H9 (cell line): ENCODE measurements around the gene CHCHD6. TPM values are rescaled to one million over a fixed set of nuclear protein-coding genes. Genes with fewer than 3 reads are reported as not detected.

ENCODE experiments used
- DNase-seq: peaks from one replicate; pipeline ENCODE4 v3.0.0-alpha.2; 2017
- H2AFZ ChIP-seq: one replicate; pipeline ENCODE4 v1.6.1; 2013; ENCODE audit warnings: mild to moderate bottlenecking, low read length, control low read depth, moderate library complexity
- H2AK5ac ChIP-seq: 2 replicates; pipeline ENCODE4 v1.6.1; 2013; ENCODE audit warnings: low read length, control low read depth, mixed read lengths; ENCODE audit not compliant: insufficient read length
- H2BK120ac ChIP-seq: one replicate; pipeline ENCODE4 v1.6.1; 2013; ENCODE audit warnings: low read depth, mild to moderate bottlenecking, low read length, control low read depth, inconsistent platforms; ENCODE audit not compliant: poor library complexity, severe bottlenecking
- H2BK12ac ChIP-seq: 2 replicates; pipeline ENCODE4 v1.6.1; 2013; ENCODE audit warnings: low read length, control low read depth, mixed read lengths, low read depth; ENCODE audit not compliant: insufficient read length
- H2BK15ac ChIP-seq: 2 replicates; pipeline ENCODE4 v1.6.1; 2013; ENCODE audit warnings: low read depth, low read length, control low read depth
- H2BK20ac ChIP-seq: one replicate; pipeline ENCODE4 v1.6.1; 2013; ENCODE audit warnings: low read depth, mild to moderate bottlenecking, low read length, control low read depth, inconsistent platforms; ENCODE audit not compliant: poor library complexity, severe bottlenecking
- H2BK5ac ChIP-seq: 2 replicates; pipeline ENCODE4 v1.6.1; 2013; ENCODE audit warnings: low read length, control low read depth, mixed read lengths; ENCODE audit not compliant: insufficient read length
- H3K14ac ChIP-seq: 2 replicates; pipeline ENCODE4 v1.6.1; 2013; ENCODE audit warnings: low read length, control low read depth; ENCODE audit not compliant: insufficient read depth
- H3K18ac ChIP-seq: 2 replicates; pipeline ENCODE4 v1.6.1; 2013; ENCODE audit warnings: low read depth, mild to moderate bottlenecking, mixed read lengths, low read length, control low read depth; ENCODE audit not compliant: insufficient read length
- H3K23ac ChIP-seq: 2 replicates; pipeline ENCODE4 v1.6.1; 2013; ENCODE audit warnings: low read length, control low read depth, mixed read lengths, low read depth; ENCODE audit not compliant: insufficient read length
- H3K23me2 ChIP-seq: 2 replicates; pipeline ENCODE4 v1.6.1; 2013; ENCODE audit warnings: low read depth, mild to moderate bottlenecking, mixed read lengths, low read length, control low read depth; ENCODE audit not compliant: insufficient read length, poor library complexity, severe bottlenecking
- H3K27ac ChIP-seq: 2 replicates; pipeline ENCODE4 v1.5.1; 2013; ENCODE audit warnings: low read length, control low read depth, mixed read lengths, low read depth; ENCODE audit not compliant: insufficient read length
- H3K27me3 ChIP-seq: 2 replicates; pipeline ENCODE4 v1.6.1; 2013; ENCODE audit warnings: low read length, control low read depth, inconsistent platforms; ENCODE audit not compliant: insufficient read depth
- H3K4ac ChIP-seq: 2 replicates; pipeline ENCODE4 v1.6.1; 2013; ENCODE audit warnings: low read depth, mild to moderate bottlenecking, control low read depth, inconsistent platforms, low read length, moderate library complexity
- H3K4me1 ChIP-seq: 2 replicates; pipeline ENCODE4 v1.6.1; 2013; ENCODE audit warnings: low read length, control low read depth, inconsistent platforms; ENCODE audit not compliant: insufficient read depth
- H3K4me2 ChIP-seq: 2 replicates; pipeline ENCODE4 v1.6.1; 2013; ENCODE audit warnings: low read length, control low read depth, mixed read lengths; ENCODE audit not compliant: insufficient read length, insufficient read depth
- H3K56ac ChIP-seq: 2 replicates; pipeline ENCODE4 v1.6.1; 2013; ENCODE audit warnings: low read depth, mild to moderate bottlenecking, mixed read lengths, low read length, control low read depth; ENCODE audit not compliant: insufficient read length
- H3K79me1 ChIP-seq: 2 replicates; pipeline ENCODE4 v1.6.1; 2013; ENCODE audit warnings: low read depth, mild to moderate bottlenecking, moderate library complexity, low read length, control low read depth, inconsistent platforms; ENCODE audit not compliant: insufficient read depth, poor library complexity, severe bottlenecking
- H3K79me2 ChIP-seq: 2 replicates; pipeline ENCODE4 v1.6.1; 2013; ENCODE audit warnings: low read length, control low read depth, inconsistent platforms; ENCODE audit not compliant: insufficient read depth
- H3K9ac ChIP-seq: 2 replicates; pipeline ENCODE4 v1.6.1; 2013; ENCODE audit warnings: low read length, control low read depth, mixed read lengths; ENCODE audit not compliant: insufficient read length; ENCODE audit errors: extremely low read depth
- H3K9me3 ChIP-seq: one replicate; pipeline ENCODE4 v1.6.1; 2013; ENCODE audit warnings: low read depth, low read length, inconsistent platforms; ENCODE audit not compliant: control insufficient read depth
- H3T11ph ChIP-seq: one replicate; pipeline ENCODE4 v1.6.1; 2013; ENCODE audit warnings: mild to moderate bottlenecking, low read length, control low read depth, inconsistent platforms
- H4K20me1 ChIP-seq: one replicate; pipeline ENCODE4 v1.6.1; 2013; ENCODE audit not compliant: control insufficient read depth, insufficient read length, insufficient read depth
- H4K5ac ChIP-seq: 2 replicates; pipeline ENCODE4 v1.6.1; 2013; ENCODE audit warnings: low read depth, mild to moderate bottlenecking, mixed read lengths, low read length, control low read depth; ENCODE audit not compliant: insufficient read length
- H4K8ac ChIP-seq: replicated peaks from 2 replicates; pipeline ENCODE4 v1.6.1; 2013; ENCODE audit warnings: low read length, control low read depth, mixed read lengths, low read depth; ENCODE audit not compliant: insufficient read length
- H4K91ac ChIP-seq: 2 replicates; pipeline ENCODE4 v1.6.1; 2013; ENCODE audit warnings: low read depth, mild to moderate bottlenecking, moderate library complexity, mixed read lengths, low read length, control low read depth; ENCODE audit not compliant: insufficient read length
- H3K27ac Mint-ChIP-seq, 3 experiments: 2 replicates in 2 of 3; 3 replicates in 1 of 3; pipeline ENCODE4 v1.8.0; 2020 to 2021; ENCODE audit warnings: mixed read lengths in 3 of 3, mild to moderate bottlenecking in 1 of 3, moderate library complexity in 1 of 3
- H3K27me3 Mint-ChIP-seq: 2 replicates; pipeline ENCODE4 v1.8.0; 2021; ENCODE audit warnings: low read depth, mild to moderate bottlenecking, moderate library complexity, mixed read lengths
- H3K36me3 Mint-ChIP-seq, 3 experiments: 2 replicates in 2 of 3; 3 replicates in 1 of 3; pipeline ENCODE4 v1.8.0; 2020 to 2021; ENCODE audit warnings: low read depth in 3 of 3, mixed read lengths in 3 of 3; ENCODE audit not compliant: insufficient read depth in 1 of 3
- H3K4me1 Mint-ChIP-seq, 2 experiments: 2 replicates each; pipeline ENCODE4 v1.8.0; 2020; ENCODE audit warnings: mixed read lengths in 2 of 2
- H3K4me3 Mint-ChIP-seq, 2 experiments: 2 replicates in 1 of 2; 3 replicates in 1 of 2; pipeline ENCODE4 v1.8.0; 2020 to 2021; ENCODE audit warnings: mild to moderate bottlenecking in 2 of 2, mixed read lengths in 2 of 2, moderate library complexity in 1 of 2
- H3K9me3 Mint-ChIP-seq, 2 experiments: 2 replicates in 1 of 2; 3 replicates in 1 of 2; pipeline ENCODE4 v1.8.0; 2020; ENCODE audit warnings: mild to moderate bottlenecking in 2 of 2, mixed read lengths in 2 of 2, moderate library complexity in 1 of 2
- WGBS: extraction: QIAGEN DNeasy Blood & Tissue Kit; methylation state at CpG from one replicate; pipeline ENCODE4 v1.1.7; 2013; ENCODE audit warnings: missing lambda C conversion rate, low lambda C conversion rate, mixed read lengths; ENCODE audit not compliant: insufficient read length; ENCODE audit errors: extremely low coverage; 5-methylcytosine and 5-hydroxymethylcytosine counted together
- total RNA-seq: library from RNA; stranded (reverse); gene quantifications from 2 replicates; pipeline ENCODE4 v1.2.1, GENCODE V29; 2021
- TF ChIP-seq, protein P1 (sequence below): fragments of 200-600 bp; sonication (generic); conservative IDR thresholded peaks from 3 replicates; pipeline ENCODE4 v1.8.0; 2021; ENCODE audit warnings: antibody characterized with exemption, mild to moderate bottlenecking

CHCHD6 gene
- total RNA-seq, 1 experiment from 2014 or later = 34.2 TPM

DNA sequence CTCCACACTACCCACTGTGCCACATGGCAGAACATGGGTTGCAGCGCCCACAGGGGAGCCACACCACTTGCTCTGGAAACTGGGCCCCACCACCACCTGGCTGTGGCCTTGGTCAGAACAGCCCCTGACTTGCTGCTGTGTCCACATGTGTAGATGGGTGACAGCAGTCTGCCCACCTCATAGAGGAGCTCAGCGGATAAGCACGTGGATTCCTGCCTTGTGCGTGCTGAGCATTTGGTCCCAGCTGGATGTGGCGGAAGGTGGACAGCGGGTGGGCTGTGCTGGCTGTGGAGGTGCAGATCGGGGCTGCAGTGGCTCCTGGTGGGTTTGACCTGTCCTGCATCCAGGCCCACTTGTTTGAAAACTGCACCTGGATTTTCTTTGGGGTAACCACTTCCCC is 272.9 kb downstream of the CHCHD6 start:
- H3K27ac ChIP-seq = no peak overlapping the region
- H3K36me3 Mint-ChIP-seq = peaks cover 2 to 15% (median 8%) of the 10 kb centered on the region in 3 experiments; a peak in 6 of 7 replicates
- H3K4me1 Mint-ChIP-seq = peaks cover 10 to 12% of the 10 kb centered on the region in 2 experiments
- H3K79me2 ChIP-seq = no peaks in the 10 kb centered on the region
- H3K79me1 ChIP-seq = no peaks in the 10 kb centered on the region
- no peak overlapping the region for H3K4ac ChIP-seq
- H2BK12ac ChIP-seq = no peak overlapping the region
- no peak overlapping the region for H3K27ac Mint-ChIP-seq
- peaks cover 31% of the 10 kb centered on the region for H3K27me3 Mint-ChIP-seq
- no peaks in the 10 kb centered on the region for H4K20me1 ChIP-seq
- no peak overlapping the region for H4K5ac ChIP-seq
- H2AFZ ChIP-seq = no peak overlapping the region
- H2BK20ac ChIP-seq = no peak overlapping the region
- H3K4me3 Mint-ChIP-seq = no peak overlapping the region
- H3K4me1 ChIP-seq = no peaks in the 10 kb centered on the region
- H3K23ac ChIP-seq = no peak overlapping the region
- no CpG with 5 or more reads among the region's 7 CpGs for WGBS
- H3K9me3 Mint-ChIP-seq = peaks cover 15 to 18% of the 10 kb centered on the region in 2 experiments
- DNase-seq = no peak
- no peak overlapping the region for H3T11ph ChIP-seq
- H3K4me2 ChIP-seq = no peak overlapping the region
- no peak overlapping the region for H2BK15ac ChIP-seq
- no peak overlapping the region for H2BK5ac ChIP-seq
- no peaks in the 10 kb centered on the region for H3K9me3 ChIP-seq
- TF ChIP-seq, protein P1, sequence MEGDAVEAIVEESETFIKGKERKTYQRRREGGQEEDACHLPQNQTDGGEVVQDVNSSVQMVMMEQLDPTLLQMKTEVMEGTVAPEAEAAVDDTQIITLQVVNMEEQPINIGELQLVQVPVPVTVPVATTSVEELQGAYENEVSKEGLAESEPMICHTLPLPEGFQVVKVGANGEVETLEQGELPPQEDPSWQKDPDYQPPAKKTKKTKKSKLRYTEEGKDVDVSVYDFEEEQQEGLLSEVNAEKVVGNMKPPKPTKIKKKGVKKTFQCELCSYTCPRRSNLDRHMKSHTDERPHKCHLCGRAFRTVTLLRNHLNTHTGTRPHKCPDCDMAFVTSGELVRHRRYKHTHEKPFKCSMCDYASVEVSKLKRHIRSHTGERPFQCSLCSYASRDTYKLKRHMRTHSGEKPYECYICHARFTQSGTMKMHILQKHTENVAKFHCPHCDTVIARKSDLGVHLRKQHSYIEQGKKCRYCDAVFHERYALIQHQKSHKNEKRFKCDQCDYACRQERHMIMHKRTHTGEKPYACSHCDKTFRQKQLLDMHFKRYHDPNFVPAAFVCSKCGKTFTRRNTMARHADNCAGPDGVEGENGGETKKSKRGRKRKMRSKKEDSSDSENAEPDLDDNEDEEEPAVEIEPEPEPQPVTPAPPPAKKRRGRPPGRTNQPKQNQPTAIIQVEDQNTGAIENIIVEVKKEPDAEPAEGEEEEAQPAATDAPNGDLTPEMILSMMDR = no peak
- no peak overlapping the region for H2AK5ac ChIP-seq
- H2BK120ac ChIP-seq = no peak overlapping the region
- no peaks in the 10 kb centered on the region for H3K27me3 ChIP-seq
- no peaks in the 10 kb centered on the region for H3K23me2 ChIP-seq
- H3K56ac ChIP-seq = no peak overlapping the region
- no peak overlapping the region for H4K91ac ChIP-seq
- H3K9ac ChIP-seq = no peak overlapping the region
- H3K14ac ChIP-seq = no peak overlapping the region
- no peak overlapping the region for H4K8ac ChIP-seq
- H3K18ac ChIP-seq = no peak overlapping the region
